Ishikawa (cell line): Measurements from ENCODE around the gene POLD2.
A peak's percentile ranks its signal among the peaks of the same experiment; 100 is the strongest.

Experiments
- CEBPB ChIP-seq: IDR thresholded peaks from 2 replicates; pipeline ENCODE4 v1.6.1; 2012
- CREB1 ChIP-seq: IDR thresholded peaks from 2 replicates; pipeline ENCODE4 v1.6.1; 2012; ENCODE audit warnings: low read depth
- EGR1 ChIP-seq: IDR thresholded peaks from 2 replicates; pipeline ENCODE4 v1.6.1; 2012
- EP300 ChIP-seq: IDR thresholded peaks from 2 replicates; pipeline ENCODE4 v1.6.1; 2012; ENCODE audit warnings: borderline replicate concordance
- FOXM1 ChIP-seq: IDR thresholded peaks from 2 replicates; pipeline ENCODE4 v1.6.1; 2012; ENCODE audit warnings: low read depth, borderline replicate concordance
- MAX ChIP-seq: IDR thresholded peaks from 2 replicates; pipeline ENCODE4 v1.6.1; 2012
- NFIC ChIP-seq: IDR thresholded peaks from 2 replicates; pipeline ENCODE4 v1.6.1; 2012
- RAD21 ChIP-seq: IDR thresholded peaks from 2 replicates; pipeline ENCODE4 v1.6.1; 2012; ENCODE audit warnings: low read depth
- REST ChIP-seq: IDR thresholded peaks from 2 replicates; pipeline ENCODE4 v1.6.1; 2012; ENCODE audit warnings: low read depth, mild to moderate bottlenecking
- TAF1 ChIP-seq: IDR thresholded peaks from 2 replicates; pipeline ENCODE4 v1.6.1; 2012; ENCODE audit warnings: low read depth, mild to moderate bottlenecking
- TCF12 ChIP-seq: IDR thresholded peaks from 2 replicates; pipeline ENCODE4 v1.6.1; 2012; ENCODE audit warnings: low read depth
- TEAD4 ChIP-seq: IDR thresholded peaks from 2 replicates; pipeline ENCODE4 v1.6.1; 2012
- USF1 ChIP-seq: IDR thresholded peaks from 2 replicates; pipeline ENCODE4 v1.6.1; 2012
- YY1 ChIP-seq: IDR thresholded peaks from 2 replicates; pipeline ENCODE4 v1.6.1; 2012; ENCODE audit warnings: low read depth
- ZBTB7A ChIP-seq: IDR thresholded peaks from 2 replicates; pipeline ENCODE4 v1.6.1; 2012; ENCODE audit warnings: low read depth

The POLD2 gene

GRCh38 chr7:44098092-44099068 lies 25.0 kb downstream of the POLD2 start:
- TF ChIP-seq CEBPB (0 out of 2 replicates have a peak, but pooled peaks have one; percentile 10), YY1 (no peak)

GRCh38 chr7:44097064-44097932 lies 26.1 kb downstream of the POLD2 start:
- TF ChIP-seq CEBPB, result no peak
- TF ChIP-seq EP300, result no peak
- TF ChIP-seq REST, result no peak
- TF ChIP-seq USF1, result no peak

- no peak for TF ChIP-seq EGR1
- no peak for TF ChIP-seq TEAD4
- TF ChIP-seq TAF1, result no peak
- no peak for TF ChIP-seq TCF12
- TF ChIP-seq ZBTB7A, result no peak
- no peak for TF ChIP-seq CREB1
- no peak for TF ChIP-seq EP300
- no peak for TF ChIP-seq REST
- no peak for TF ChIP-seq MAX
These were observed 26.9 kb downstream of the POLD2 start for GRCh38 chr7:44096326-44096881.

GRCh38 chr7:44095781-44096180 lies 27.6 kb downstream of the POLD2 start:
- TF ChIP-seq TEAD4, result no peak
- no peak for TF ChIP-seq NFIC
- no peak for TF ChIP-seq REST
- TF ChIP-seq MAX, result no peak
- no peak for TF ChIP-seq ZBTB7A
- no peak for TF ChIP-seq EP300
- TF ChIP-seq FOXM1, result no peak
- TF ChIP-seq TCF12, result no peak

DNA sequence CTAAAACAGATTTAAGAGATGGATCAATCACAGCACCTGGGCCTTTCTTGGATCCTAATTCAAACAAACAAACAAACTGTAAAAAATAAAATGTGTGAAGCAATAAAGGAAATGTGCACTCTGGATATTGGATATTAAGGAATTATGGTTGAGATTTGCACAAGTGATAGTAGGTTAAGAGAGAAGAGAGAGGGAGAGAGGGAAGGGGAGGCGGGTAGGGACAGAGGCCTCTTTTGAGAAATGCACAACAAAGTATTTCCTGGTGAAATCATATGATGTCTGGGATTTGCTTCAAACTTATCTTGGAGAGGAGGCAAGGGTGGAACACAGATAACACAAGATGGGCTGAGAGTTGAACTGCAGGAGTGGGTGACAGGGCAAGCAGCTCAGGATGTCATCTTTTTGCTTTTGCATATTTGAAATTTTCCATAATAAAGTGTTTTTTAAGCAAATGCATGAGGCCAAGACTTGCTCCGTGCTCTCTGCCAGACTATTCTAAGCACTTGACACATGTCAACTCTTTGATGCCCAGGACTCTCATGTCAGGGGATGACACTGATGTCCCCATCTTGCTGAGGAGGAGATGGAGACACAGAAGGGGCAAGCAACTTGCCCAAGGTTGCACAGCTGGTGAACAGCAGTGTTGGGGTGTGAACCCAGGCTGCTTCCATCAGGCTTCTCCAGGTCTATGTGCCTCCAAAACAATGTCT lies 28.3 kb downstream of the POLD2 start:
- TF ChIP-seq TAF1, result no peak
- no peak for TF ChIP-seq TEAD4
- no peak for TF ChIP-seq EGR1
- TF ChIP-seq TCF12, result no peak
- no peak for TF ChIP-seq ZBTB7A
- no peak for TF ChIP-seq NFIC
- no peak for TF ChIP-seq MAX
- TF ChIP-seq RAD21, result no peak
- no peak for TF ChIP-seq CREB1
- TF ChIP-seq FOXM1, result no peak
- no peak for TF ChIP-seq EP300
- TF ChIP-seq USF1, result no peak
- TF ChIP-seq YY1, result no peak
- no peak for TF ChIP-seq CEBPB
